Karpas-422 (cell line): ENCODE measurements around the gene NPHS1. TPM values are rescaled to one million over a fixed set of nuclear protein-coding genes. Genes with fewer than 3 reads are reported as not detected.

Experiments
- DNase-seq: peaks from one replicate; pipeline ENCODE4 v3.0.0-alpha.2; 2015
- H2AFZ ChIP-seq: fragments of 200-600 bp; sonication (generic); 2 replicates; pipeline ENCODE4 v1.6.1; 2014; ENCODE audit warnings: antibody characterized with exemption, low read length, mixed read lengths
- H3K27ac ChIP-seq: fragments of 200-600 bp; sonication (generic); 2 replicates; pipeline ENCODE4 v1.5.1; 2014; ENCODE audit warnings: mild to moderate bottlenecking, low read length, moderate library complexity
- H3K27me3 ChIP-seq: fragments of 200-600 bp; sonication (generic); 2 replicates; pipeline ENCODE4 v1.6.1; 2014; ENCODE audit warnings: low read length, mixed read lengths
- H3K36me3 ChIP-seq: fragments of 200-600 bp; sonication (generic); 2 replicates; pipeline ENCODE4 v1.6.1; 2014; ENCODE audit warnings: low read length, mixed read lengths; ENCODE audit not compliant: insufficient read depth
- H3K4me1 ChIP-seq: fragments of 200-600 bp; sonication (generic); 2 replicates; pipeline ENCODE4 v1.6.1; 2014; ENCODE audit warnings: mild to moderate bottlenecking, low read length, mixed read lengths
- H3K4me2 ChIP-seq: fragments of 200-600 bp; sonication (generic); 2 replicates; pipeline ENCODE4 v1.6.1; 2014; ENCODE audit warnings: low read length, low read depth, mild to moderate bottlenecking; ENCODE audit not compliant: poor library complexity, severe bottlenecking
- H3K4me3 ChIP-seq: fragments of 200-600 bp; sonication (generic); 2 replicates; pipeline ENCODE4 v1.5.1; 2014; ENCODE audit warnings: mild to moderate bottlenecking, antibody characterized with exemption, low read length, mixed read lengths
- H3K79me2 ChIP-seq: fragments of 200-600 bp; sonication (generic); 2 replicates; pipeline ENCODE4 v1.6.1; 2014; ENCODE audit warnings: mild to moderate bottlenecking, low read length, mixed read lengths
- H3K9ac ChIP-seq: fragments of 200-600 bp; sonication (generic); 2 replicates; pipeline ENCODE4 v1.6.0; 2014; ENCODE audit warnings: low read length
- H3K9me2 ChIP-seq: fragments of 200-600 bp; sonication (generic), shearing (Covaris generic); replicated peaks from 2 replicates; pipeline ENCODE4 v1.6.0; 2014; ENCODE audit warnings: mild to moderate bottlenecking, low read length, moderate library complexity; ENCODE audit not compliant: insufficient read depth
- H3K9me3 ChIP-seq: fragments of 300-700, 200-600 bp; sonication (generic); 2 replicates; pipeline ENCODE4 v1.6.1; 2014; ENCODE audit warnings: low read length, mixed read lengths
- H4K20me1 ChIP-seq: fragments of 200-600 bp; sonication (generic); 2 replicates; pipeline ENCODE4 v1.6.1; 2014; ENCODE audit warnings: mild to moderate bottlenecking, antibody characterized with exemption, low read length, low read depth; ENCODE audit not compliant: insufficient read depth
- total RNA-seq: library from RNA; depleted of rRNA; stranded (reverse); fragments of >200 nt; shearing (Covaris generic); gene quantifications from 2 replicates; pipeline ENCODE4 v1.2.3, GENCODE V29; 2014; ENCODE audit warnings: low replicate concordance

Gene NPHS1
- total RNA-seq, 1 experiment from 2014 or later: not detected

DNA sequence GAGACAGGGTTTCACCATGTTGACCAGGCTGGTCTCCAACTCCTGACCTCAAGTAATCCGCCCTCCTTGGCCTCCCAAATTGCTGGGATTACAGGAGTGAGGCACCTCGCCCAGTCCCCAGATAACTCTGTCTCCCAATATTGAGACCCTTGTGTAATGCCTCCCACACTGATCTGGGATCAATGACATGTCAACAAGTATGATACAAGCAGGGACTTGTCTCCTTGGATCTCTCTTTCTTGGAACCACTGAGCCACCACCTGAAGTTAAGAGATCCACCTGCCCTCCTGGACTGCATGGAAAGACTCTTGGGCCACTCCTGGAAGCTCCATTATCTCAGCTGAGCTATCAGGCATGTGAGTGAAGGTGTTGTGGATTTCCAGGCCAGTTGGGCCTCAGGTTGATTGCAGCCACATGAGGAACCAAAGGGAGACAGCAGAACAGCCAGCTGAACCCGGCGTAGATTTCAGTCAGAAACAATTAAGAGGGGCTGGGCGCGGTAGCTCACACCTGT, 33.0 kb upstream of the NPHS1 start:
- no peak overlapping the region for H3K9ac ChIP-seq
- no peaks in the 10 kb centered on the region for H3K27me3 ChIP-seq
- DNase-seq: no peak
- H4K20me1 ChIP-seq: no peaks in the 10 kb centered on the region
- no peak overlapping the region for H3K27ac ChIP-seq
- H3K4me1 ChIP-seq: peaks cover 6% of the 10 kb centered on the region
- no peak overlapping the region for H3K4me3 ChIP-seq
- H3K9me2 ChIP-seq: no peaks in the 10 kb centered on the region
- H3K4me2 ChIP-seq: no peak overlapping the region
- H3K36me3 ChIP-seq: no peaks in the 10 kb centered on the region; the same call in 1 of the 2 replicates
- H3K9me3 ChIP-seq: no peaks in the 10 kb centered on the region
- no peaks in the 10 kb centered on the region for H3K79me2 ChIP-seq
- H2AFZ ChIP-seq: no peak overlapping the region

- H3K9me3 ChIP-seq: no peaks in the 10 kb centered on the region
Observed at GRCh38 chr19:35883882-35884281, 31.6 kb upstream of the NPHS1 start.

GRCh38 chr19:35882114-35882832, 30.0 kb upstream of the NPHS1 start:
- no peaks in the 10 kb centered on the region for H4K20me1 ChIP-seq
- DNase-seq: peak; percentile 88
- 0 out of 2 replicates have a peak overlapping the region, but pooled peaks have one; percentile 6 for H3K9ac ChIP-seq
- no peaks in the 10 kb centered on the region for H3K9me3 ChIP-seq
- H3K79me2 ChIP-seq: no peaks in the 10 kb centered on the region
- peaks cover 9% of the 10 kb centered on the region for H3K4me1 ChIP-seq
- H3K4me2 ChIP-seq: peak overlapping the region; percentile 39
- no peaks in the 10 kb centered on the region for H3K27me3 ChIP-seq
- H3K36me3 ChIP-seq: no peaks in the 10 kb centered on the region
- no peaks in the 10 kb centered on the region for H3K9me2 ChIP-seq
- no peak overlapping the region for H3K4me3 ChIP-seq
- no peak overlapping the region for H3K27ac ChIP-seq
- no peak overlapping the region for H2AFZ ChIP-seq

More at GRCh38 chr19:35883882-35884281, 31.6 kb upstream of the NPHS1 start:
- Histone ChIP-seq H3K36me3 (no peaks in the 10 kb centered on the region), H3K4me2 (no peak overlapping the region), H4K20me1 (no peaks in the 10 kb centered on the region), H2AFZ (no peak overlapping the region), H3K27ac (no peak overlapping the region), H3K9ac (no peak overlapping the region), H3K79me2 (no peaks in the 10 kb centered on the region), H3K27me3 (no peaks in the 10 kb centered on the region), H3K9me2 (no peaks in the 10 kb centered on the region), H3K4me3 (no peak overlapping the region), H3K4me1 (peaks cover 9% of the 10 kb centered on the region)
- DNase-seq: no peak

DNA sequence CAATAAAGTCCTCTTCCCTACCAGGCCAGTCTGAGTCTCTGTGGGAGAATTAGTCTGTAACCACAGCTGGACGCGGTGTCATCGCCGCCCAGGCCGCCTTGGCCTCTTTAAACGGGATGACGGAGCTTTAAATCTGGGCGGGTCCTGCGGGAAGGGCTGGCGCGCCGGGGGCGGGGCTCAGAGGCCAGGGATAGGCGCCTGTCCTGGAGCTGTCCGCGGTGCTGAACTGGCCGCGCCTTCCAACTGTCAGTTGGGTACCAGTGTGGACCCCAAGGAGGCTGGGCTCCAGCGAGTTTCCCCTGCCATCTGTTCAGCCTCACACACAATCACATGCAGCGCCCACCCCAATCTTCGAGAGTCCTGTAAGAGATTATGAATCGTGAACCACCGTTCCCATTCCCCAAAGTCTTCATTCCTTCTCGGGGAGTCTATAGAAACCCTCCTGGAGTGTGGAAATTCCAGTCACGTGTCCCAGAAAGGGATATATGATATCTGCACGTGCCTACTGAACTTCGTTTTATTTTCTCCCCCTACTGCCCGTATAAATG, 27.5 kb upstream of the NPHS1 start:
- Histone ChIP-seq H3K27ac (no peak overlapping the region), H3K4me3 (no peak overlapping the region), H3K79me2 (no peaks in the 10 kb centered on the region), H3K9me2 (no peaks in the 10 kb centered on the region), H3K9ac (no peak overlapping the region), H4K20me1 (no peaks in the 10 kb centered on the region), H3K4me2 (no peak overlapping the region), H3K27me3 (no peaks in the 10 kb centered on the region), H2AFZ (no peak overlapping the region), H3K9me3 (no peaks in the 10 kb centered on the region), H3K36me3 (no peaks in the 10 kb centered on the region), H3K4me1 (peaks cover 9% of the 10 kb centered on the region)
- DNase-seq: peak; percentile 96

- Histone ChIP-seq H2AFZ (no peak overlapping the region), H3K4me2 (no peak overlapping the region), H3K9ac (no peak overlapping the region), H3K4me1 (peaks cover 9% of the 10 kb centered on the region), H3K9me2 (no peaks in the 10 kb centered on the region), H4K20me1 (no peaks in the 10 kb centered on the region), H3K9me3 (no peaks in the 10 kb centered on the region), H3K27me3 (no peaks in the 10 kb centered on the region), H3K79me2 (no peaks in the 10 kb centered on the region), H3K27ac (no peak overlapping the region), H3K4me3 (no peak overlapping the region), H3K36me3 (no peaks in the 10 kb centered on the region)
- no peak for DNase-seq
Observed at GRCh38 chr19:35879068-35879467, 26.8 kb upstream of the NPHS1 start.

- Histone ChIP-seq H3K27me3 (no peaks in the 10 kb centered on the region), H3K36me3 (no peaks in the 10 kb centered on the region), H3K4me3 (no peak overlapping the region), H3K9ac (no peak overlapping the region), H3K9me3 (no peaks in the 10 kb centered on the region), H3K27ac (no peak overlapping the region), H3K4me1 (peaks cover 8% of the 10 kb centered on the region), H3K4me2 (no peak overlapping the region), H2AFZ (no peak overlapping the region), H4K20me1 (no peaks in the 10 kb centered on the region), H3K79me2 (no peaks in the 10 kb centered on the region), H3K9me2 (no peaks in the 10 kb centered on the region)
- DNase-seq: no peak
Observed at GRCh38 chr19:35874392-35874930, 22.2 kb upstream of the NPHS1 start.

DNA sequence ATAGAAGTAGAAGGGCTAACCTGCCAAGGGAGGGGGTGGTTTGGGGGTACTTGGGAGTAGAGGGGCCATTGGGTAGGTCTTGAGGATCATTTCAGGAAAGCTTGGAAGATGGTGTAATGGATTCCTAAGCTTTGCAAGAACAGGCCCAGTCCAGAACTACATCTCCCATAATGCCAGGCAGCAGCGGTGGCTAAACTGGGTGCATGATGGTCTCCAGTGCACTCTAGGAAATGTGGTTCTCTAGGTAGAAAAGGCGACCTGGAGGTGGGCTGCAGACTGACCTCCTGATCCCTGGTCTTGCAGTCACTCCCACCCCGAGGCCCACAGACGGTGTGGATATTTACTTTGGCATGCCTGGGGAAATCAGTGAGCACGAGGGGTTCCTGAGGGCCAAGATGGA, 19.9 kb upstream of the NPHS1 start:
- no peaks in the 10 kb centered on the region for H3K9me3 ChIP-seq
- no peak overlapping the region for H3K9ac ChIP-seq
- H2AFZ ChIP-seq: no peak overlapping the region
- peak; percentile 50 for DNase-seq
- peaks cover 21% of the 10 kb centered on the region for H3K4me1 ChIP-seq
- no peaks in the 10 kb centered on the region for H3K36me3 ChIP-seq
- H3K4me3 ChIP-seq: no peak overlapping the region
- no peak overlapping the region for H3K4me2 ChIP-seq
- no peaks in the 10 kb centered on the region for H3K9me2 ChIP-seq
- H4K20me1 ChIP-seq: no peaks in the 10 kb centered on the region
- H3K27ac ChIP-seq: no peak overlapping the region
- no peaks in the 10 kb centered on the region for H3K79me2 ChIP-seq
- H3K27me3 ChIP-seq: no peaks in the 10 kb centered on the region

- Histone ChIP-seq H3K27ac (no peak overlapping the region), H2AFZ (no peak overlapping the region), H3K36me3 (no peaks in the 10 kb centered on the region), H3K9me3 (no peaks in the 10 kb centered on the region), H3K27me3 (no peaks in the 10 kb centered on the region), H3K79me2 (no peaks in the 10 kb centered on the region), H3K4me3 (no peak overlapping the region), H3K9me2 (no peaks in the 10 kb centered on the region), H3K4me1 (peaks cover 21% of the 10 kb centered on the region), H3K9ac (no peak overlapping the region), H4K20me1 (no peaks in the 10 kb centered on the region), H3K4me2 (no peak overlapping the region)
- no peak for DNase-seq
Observed at GRCh38 chr19:35871611-35872010, 19.3 kb upstream of the NPHS1 start.
